ENCODE results near the gene MOB2. TPM values are rescaled to one million over a fixed set of nuclear protein-coding genes. Genes with fewer than 3 reads are reported as not detected.

MOB2 gene
- total RNA-seq, 1 donor from 2014 or later = 29.0 TPM

DNA sequence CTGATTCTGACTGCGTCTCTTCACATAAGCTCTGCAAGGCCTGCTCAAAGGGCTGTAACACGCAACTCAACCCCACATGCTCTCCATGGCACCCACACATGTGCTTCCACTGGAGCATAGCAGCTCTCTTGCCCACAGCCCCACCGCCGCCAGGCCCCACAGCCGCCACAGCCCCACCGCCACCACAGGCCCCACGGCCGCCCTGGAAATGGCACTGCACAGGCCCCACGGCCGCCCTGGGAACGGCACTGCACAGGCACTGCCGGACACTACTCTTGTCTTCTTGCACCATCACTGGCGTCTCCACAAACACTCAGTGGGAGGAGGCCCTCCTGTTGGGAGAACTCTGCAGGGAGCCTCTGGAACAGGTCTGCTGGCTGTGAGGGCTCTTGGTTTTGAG, 8.6 kb downstream of the MOB2 start:
- Mint-ChIP-seq H3K4me1 (ENCODE audit: low read depth, unreplicated experiment) (no peaks in the 10 kb centered on the region), H3K27ac (ENCODE audit: unreplicated experiment) (no peak overlapping the region), H3K9me3 (ENCODE audit: unreplicated experiment) (peaks cover 4% of the 10 kb centered on the region), H3K36me3 (ENCODE audit: unreplicated experiment) (no peaks in the 10 kb centered on the region), H3K4me3 (ENCODE audit: unreplicated experiment) (no peak overlapping the region), H3K27me3 (ENCODE audit: unreplicated experiment) (peaks cover 4% of the 10 kb centered on the region)
- TF ChIP-seq, protein P1, sequence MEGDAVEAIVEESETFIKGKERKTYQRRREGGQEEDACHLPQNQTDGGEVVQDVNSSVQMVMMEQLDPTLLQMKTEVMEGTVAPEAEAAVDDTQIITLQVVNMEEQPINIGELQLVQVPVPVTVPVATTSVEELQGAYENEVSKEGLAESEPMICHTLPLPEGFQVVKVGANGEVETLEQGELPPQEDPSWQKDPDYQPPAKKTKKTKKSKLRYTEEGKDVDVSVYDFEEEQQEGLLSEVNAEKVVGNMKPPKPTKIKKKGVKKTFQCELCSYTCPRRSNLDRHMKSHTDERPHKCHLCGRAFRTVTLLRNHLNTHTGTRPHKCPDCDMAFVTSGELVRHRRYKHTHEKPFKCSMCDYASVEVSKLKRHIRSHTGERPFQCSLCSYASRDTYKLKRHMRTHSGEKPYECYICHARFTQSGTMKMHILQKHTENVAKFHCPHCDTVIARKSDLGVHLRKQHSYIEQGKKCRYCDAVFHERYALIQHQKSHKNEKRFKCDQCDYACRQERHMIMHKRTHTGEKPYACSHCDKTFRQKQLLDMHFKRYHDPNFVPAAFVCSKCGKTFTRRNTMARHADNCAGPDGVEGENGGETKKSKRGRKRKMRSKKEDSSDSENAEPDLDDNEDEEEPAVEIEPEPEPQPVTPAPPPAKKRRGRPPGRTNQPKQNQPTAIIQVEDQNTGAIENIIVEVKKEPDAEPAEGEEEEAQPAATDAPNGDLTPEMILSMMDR (IDR thresholded peaks at IDR 0.05; ENCODE audit: partially characterized antibody, unreplicated experiment) = no peak
- no peak for DNase-seq

DNA sequence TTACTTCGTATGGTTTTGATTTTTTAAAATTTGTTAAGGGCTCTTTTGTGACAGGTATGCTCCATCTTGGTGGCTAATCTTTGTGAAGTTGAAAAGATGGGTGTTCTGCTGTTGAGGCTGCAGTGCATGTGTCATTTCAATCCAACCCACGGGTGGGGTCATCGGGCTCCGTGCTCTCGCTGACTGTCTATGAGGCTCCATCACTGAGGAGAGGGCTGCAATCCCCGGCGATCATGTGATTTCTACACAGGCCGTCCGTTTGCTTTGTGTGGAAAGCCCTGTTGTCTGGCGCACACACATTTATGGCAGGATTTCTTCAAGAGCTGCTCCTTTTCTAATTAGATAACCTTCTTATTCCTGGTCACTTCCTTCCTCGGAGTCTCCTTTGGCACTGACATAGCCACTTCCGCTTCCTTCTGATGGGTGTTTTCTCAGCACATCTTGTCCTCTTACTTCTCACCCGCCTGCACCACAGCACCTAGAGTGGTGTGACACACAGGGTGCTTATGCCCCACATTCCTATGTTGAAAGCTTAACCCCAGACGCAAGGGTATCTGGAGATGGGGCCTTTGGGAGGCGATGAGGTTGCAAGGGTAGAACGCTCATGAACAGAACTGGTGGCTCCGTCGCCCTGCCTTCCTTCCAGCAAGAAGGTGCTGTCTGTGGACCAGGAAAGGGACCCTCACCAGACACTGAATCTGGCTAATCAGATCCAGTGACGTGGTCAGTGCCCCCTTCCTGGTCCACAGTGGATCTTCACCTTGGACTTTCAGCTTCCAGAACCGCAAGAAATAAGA, 9.4 kb downstream of the MOB2 start:
- TF ChIP-seq, protein P1 (IDR thresholded peaks at IDR 0.05; ENCODE audit: partially characterized antibody, unreplicated experiment) = no peak
- no peak overlapping the region for H3K27ac Mint-ChIP-seq (ENCODE audit: unreplicated experiment)
- H3K4me3 Mint-ChIP-seq (ENCODE audit: unreplicated experiment) = no peak overlapping the region
- H3K36me3 Mint-ChIP-seq (ENCODE audit: unreplicated experiment) = no peaks in the 10 kb centered on the region
- H3K27me3 Mint-ChIP-seq (ENCODE audit: unreplicated experiment) = peaks cover 4% of the 10 kb centered on the region
- no peaks in the 10 kb centered on the region for H3K4me1 Mint-ChIP-seq (ENCODE audit: low read depth, unreplicated experiment)
- peaks cover 4% of the 10 kb centered on the region for H3K9me3 Mint-ChIP-seq (ENCODE audit: unreplicated experiment)
- DNase-seq = no peak

DNA sequence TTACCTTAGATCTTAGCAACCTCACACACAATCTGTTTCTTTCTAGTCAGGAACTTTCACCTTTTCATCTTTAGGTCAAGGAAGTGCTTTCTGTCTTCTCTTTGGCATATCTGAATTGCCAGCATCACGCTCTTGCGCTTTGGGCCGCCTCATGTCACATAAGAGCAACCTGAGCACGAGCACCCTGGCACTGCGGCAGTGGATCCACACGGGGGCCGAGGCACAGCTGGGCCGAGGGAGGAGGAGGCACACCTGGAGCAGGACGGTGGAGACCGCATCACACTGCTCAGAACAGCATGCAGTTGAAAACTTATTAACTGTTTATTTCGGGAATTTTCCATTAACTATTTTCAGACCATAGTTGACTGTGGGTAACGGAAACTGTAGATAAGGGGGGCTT, 10.7 kb downstream of the MOB2 start:
- Mint-ChIP-seq H3K9me3 (ENCODE audit: unreplicated experiment) (peaks cover 4% of the 10 kb centered on the region), H3K4me3 (ENCODE audit: unreplicated experiment) (no peak overlapping the region), H3K27ac (ENCODE audit: unreplicated experiment) (no peak overlapping the region), H3K36me3 (ENCODE audit: unreplicated experiment) (no peaks in the 10 kb centered on the region), H3K27me3 (ENCODE audit: unreplicated experiment) (peaks cover 4% of the 10 kb centered on the region), H3K4me1 (ENCODE audit: low read depth, unreplicated experiment) (no peaks in the 10 kb centered on the region)
- TF ChIP-seq, protein P1 (IDR thresholded peaks at IDR 0.05; ENCODE audit: partially characterized antibody, unreplicated experiment) = no peak
- DNase-seq = no peak

DNA sequence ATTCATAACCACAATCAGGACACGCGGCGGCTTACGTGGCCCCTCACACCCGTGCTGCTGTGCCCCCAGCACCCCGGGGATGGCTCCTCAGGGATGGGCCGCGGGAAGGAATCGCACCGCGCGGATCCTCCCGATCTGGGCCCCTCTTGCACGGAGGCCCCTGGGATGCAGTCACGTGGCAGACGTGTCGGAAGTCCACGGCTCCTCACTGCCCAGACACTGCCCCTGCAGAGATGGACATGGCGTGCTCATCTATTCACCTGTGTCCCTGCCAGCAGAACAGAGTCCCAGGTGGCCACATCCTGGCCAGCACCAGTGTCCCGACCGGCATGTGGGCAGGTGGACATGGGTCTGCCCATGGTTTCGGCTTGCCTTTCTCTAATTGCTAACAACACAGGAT, 12.8 kb downstream of the MOB2 start:
- Mint-ChIP-seq H3K9me3 (ENCODE audit: unreplicated experiment) (peaks cover 4% of the 10 kb centered on the region), H3K27me3 (ENCODE audit: unreplicated experiment) (peaks cover 4% of the 10 kb centered on the region), H3K36me3 (ENCODE audit: unreplicated experiment) (no peaks in the 10 kb centered on the region), H3K4me3 (ENCODE audit: unreplicated experiment) (no peak overlapping the region), H3K4me1 (ENCODE audit: low read depth, unreplicated experiment) (no peaks in the 10 kb centered on the region), H3K27ac (ENCODE audit: unreplicated experiment) (no peak overlapping the region)
- no peak for DNase-seq
- TF ChIP-seq, protein P1 (IDR thresholded peaks at IDR 0.05; ENCODE audit: partially characterized antibody, unreplicated experiment) = no peak

DNA sequence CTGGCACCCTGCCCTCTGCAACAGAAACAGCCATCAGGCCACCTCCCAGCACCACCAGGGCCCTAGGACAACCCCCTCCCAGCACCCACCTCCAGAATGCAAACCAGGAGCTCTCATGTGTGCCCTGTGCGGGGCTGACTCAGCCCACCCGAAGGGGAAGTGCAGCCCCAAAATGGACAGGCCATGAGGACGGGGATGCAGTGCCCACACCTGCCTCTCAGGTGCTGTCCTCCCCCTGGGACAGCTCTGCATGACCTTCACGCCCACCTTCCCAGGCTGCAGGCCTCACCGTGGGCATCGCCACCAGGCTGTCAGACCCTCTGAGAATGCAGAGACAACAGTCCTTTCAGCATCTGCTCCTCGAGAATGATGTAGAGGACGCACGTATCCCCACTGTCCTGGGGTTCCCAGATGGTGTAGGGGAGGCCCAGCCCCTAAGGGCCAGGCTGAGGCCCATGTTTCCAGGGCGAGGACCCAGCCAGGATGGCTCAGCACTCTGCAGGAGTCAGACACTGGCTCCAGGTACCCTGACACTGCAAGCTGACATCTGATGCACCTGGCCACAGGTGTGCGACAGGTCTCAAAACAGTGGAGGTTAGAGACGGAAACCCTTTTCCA, 13.5 kb downstream of the MOB2 start:
- H3K9me3 Mint-ChIP-seq (ENCODE audit: unreplicated experiment) = peaks cover 4% of the 10 kb centered on the region
- peaks cover 4% of the 10 kb centered on the region for H3K27me3 Mint-ChIP-seq (ENCODE audit: unreplicated experiment)
- DNase-seq = no peak
- TF ChIP-seq, protein P1 (IDR thresholded peaks at IDR 0.05; ENCODE audit: partially characterized antibody, unreplicated experiment) = no peak
- H3K4me3 Mint-ChIP-seq (ENCODE audit: unreplicated experiment) = no peak overlapping the region
- H3K27ac Mint-ChIP-seq (ENCODE audit: unreplicated experiment) = no peak overlapping the region
- H3K36me3 Mint-ChIP-seq (ENCODE audit: unreplicated experiment) = no peaks in the 10 kb centered on the region
- H3K4me1 Mint-ChIP-seq (ENCODE audit: low read depth, unreplicated experiment) = no peaks in the 10 kb centered on the region

Data from glutamatergic neuron (in vitro differentiated cells).